Activated T-cell treated with anti-CD3 and anti-CD28 coated beads, Interleukin-2, amount 50 U/mL, for 72 hours (primary cell): ENCODE measurements around the gene SYAP1. TPM values are rescaled to one million over a fixed set of nuclear protein-coding genes. Genes with fewer than 3 reads are reported as not detected.
"Not testable (repeated sequence)": the region's sequence is repeated elsewhere in the genome, so short reads cannot be mapped to it uniquely, and the experiment has no call there.

ENCODE experiments used
- ATAC-seq, 2 donors: fragments of 150-1000 bp; cut with Tn5 transposase; replicated peaks in 1 of 2; 2 replicates each; pipeline ENCODE4 v1.10.0; 2021; ENCODE audit warnings: moderate library complexity in 2 of 2, mild to moderate bottlenecking in 1 of 2
- DNase-seq, 2 donors: peaks; one replicate each; pipeline ENCODE4 v3.0.0; 2021 to 2022; ENCODE audit warnings: mixed read lengths in 1 of 2
- H3K27ac Mint-ChIP-seq: one replicate; pipeline ENCODE4 v1.8.0; 2022; ENCODE audit warnings: mild to moderate bottlenecking, moderate library complexity, mixed read lengths
- H3K27me3 Mint-ChIP-seq: one replicate; pipeline ENCODE4 v1.8.0; 2022; ENCODE audit warnings: low read depth, mixed read lengths
- H3K36me3 Mint-ChIP-seq, 2 donors: one replicate each; pipeline ENCODE4 v1.8.0; 2022; ENCODE audit warnings: mixed read lengths in 2 of 2, mild to moderate bottlenecking in 1 of 2; ENCODE audit not compliant: insufficient read depth in 2 of 2
- H3K4me1 Mint-ChIP-seq: one replicate; pipeline ENCODE4 v1.8.0; 2022; ENCODE audit warnings: low read depth, mixed read lengths
- H3K4me3 Mint-ChIP-seq, 2 donors: one replicate each; pipeline ENCODE4 v1.8.0; 2022; ENCODE audit warnings: mild to moderate bottlenecking in 2 of 2, mixed read lengths in 2 of 2, moderate library complexity in 2 of 2
- H3K9me3 Mint-ChIP-seq, 2 donors: one replicate each; pipeline ENCODE4 v1.8.0; 2022; ENCODE audit warnings: mixed read lengths in 2 of 2
- total RNA-seq, 2 donors: library from RNA; stranded (reverse); gene quantifications; one replicate each; pipeline ENCODE4 v1.2.3, GENCODE V29; 2022

The SYAP1 gene
- total RNA-seq, 2 donors from 2014 or later, result 15.3 to 20.8 TPM

- Mint-ChIP-seq H3K4me3 (no peak overlapping the region), H3K27me3 (no peaks in the 10 kb centered on the region), H3K9me3 (no peaks in the 10 kb centered on the region), H3K27ac (no peak overlapping the region), H3K4me1 (no peaks in the 10 kb centered on the region), H3K36me3 (peaks cover 0 to 11% of the 10 kb centered on the region in 2 donors)
- DNase-seq (no peak), ATAC-seq (no peak)
Observed at GRCh38 chrX:16737024-16737423, 17.6 kb downstream of the SYAP1 start.

GRCh38 chrX:16739574-16739973, 20.2 kb downstream of the SYAP1 start:
- Mint-ChIP-seq H3K27ac (no peak overlapping the region), H3K9me3 (no peaks in the 10 kb centered on the region), H3K4me3 (no peak overlapping the region), H3K27me3 (no peaks in the 10 kb centered on the region), H3K36me3 (peaks cover 5 to 21% of the 10 kb centered on the region in 2 donors), H3K4me1 (no peaks in the 10 kb centered on the region)
- no peak for DNase-seq
- no peak for ATAC-seq

- no peaks in the 10 kb centered on the region for H3K27me3 Mint-ChIP-seq
- no peak overlapping the region for H3K27ac Mint-ChIP-seq
- ATAC-seq, result no peak
- peaks cover 7 to 20% of the 10 kb centered on the region in 2 donors for H3K36me3 Mint-ChIP-seq
- DNase-seq, result no peak
- H3K9me3 Mint-ChIP-seq, result no peaks in the 10 kb centered on the region
- H3K4me1 Mint-ChIP-seq, result no peaks in the 10 kb centered on the region
- no peak overlapping the region for H3K4me3 Mint-ChIP-seq
Observed at GRCh38 chrX:16743604-16744325, 24.4 kb downstream of the SYAP1 start.

GRCh38 chrX:16745102-16745501, 25.7 kb downstream of the SYAP1 start:
- ATAC-seq (no peak), DNase-seq (no peak)
- Mint-ChIP-seq H3K9me3 (no peaks in the 10 kb centered on the region), H3K36me3 (peaks cover 7 to 20% of the 10 kb centered on the region in 2 donors), H3K27ac (no peak overlapping the region), H3K4me1 (no peaks in the 10 kb centered on the region), H3K27me3 (no peaks in the 10 kb centered on the region), H3K4me3 (no peak overlapping the region)

- Mint-ChIP-seq H3K36me3 (peaks cover 7 to 24% of the 10 kb centered on the region in 2 donors), H3K4me1 (no peaks in the 10 kb centered on the region)
- no peak for ATAC-seq
Observed at GRCh38 chrX:16745659-16746058, 26.2 kb downstream of the SYAP1 start.

GRCh38 chrX:16748425-16748824, 29.0 kb downstream of the SYAP1 start:
- no peak for ATAC-seq
- Mint-ChIP-seq H3K4me1 (no peaks in the 10 kb centered on the region), H3K36me3 (peaks cover 8 to 19% of the 10 kb centered on the region in 2 donors), H3K9me3 (no peaks in the 10 kb centered on the region), H3K27me3 (no peaks in the 10 kb centered on the region), H3K4me3 (no peak overlapping the region), H3K27ac (no peak overlapping the region)
- no peak for DNase-seq

More at GRCh38 chrX:16745659-16746058, 26.2 kb downstream of the SYAP1 start:
- no peak overlapping the region for H3K4me3 Mint-ChIP-seq
- DNase-seq, result no peak
- H3K9me3 Mint-ChIP-seq, result no peaks in the 10 kb centered on the region
- H3K27ac Mint-ChIP-seq, result peak overlapping the region; percentile 77
- no peaks in the 10 kb centered on the region for H3K27me3 Mint-ChIP-seq

GRCh38 chrX:16750136-16750535, 30.7 kb downstream of the SYAP1 start:
- Mint-ChIP-seq H3K4me1 (no peaks in the 10 kb centered on the region), H3K27me3 (no peaks in the 10 kb centered on the region), H3K9me3 (no peaks in the 10 kb centered on the region), H3K36me3 (peaks cover 3 to 14% of the 10 kb centered on the region in 2 donors), H3K27ac (no peak overlapping the region), H3K4me3 (no peak overlapping the region)
- no peak for DNase-seq
- ATAC-seq, result no peak

- Mint-ChIP-seq H3K27me3 (no peaks in the 10 kb centered on the region), H3K4me1 (no peaks in the 10 kb centered on the region), H3K27ac (peak overlapping the region; percentile 9), H3K9me3 (no peaks in the 10 kb centered on the region), H3K4me3 (no peak overlapping the region), H3K36me3 (peaks cover 1 to 24% of the 10 kb centered on the region in 2 donors)
- DNase-seq (no peak), ATAC-seq (no peak)
Observed at GRCh38 chrX:16754019-16754418, 34.6 kb downstream of the SYAP1 start.

- DNase-seq, result no peak
- H3K36me3 Mint-ChIP-seq, result peaks cover 1 to 22% of the 10 kb centered on the region in 2 donors
- H3K9me3 Mint-ChIP-seq, result no peaks in the 10 kb centered on the region
- no peak for ATAC-seq
- H3K4me3 Mint-ChIP-seq, result no peak overlapping the region
- no peaks in the 10 kb centered on the region for H3K27me3 Mint-ChIP-seq
- no peak overlapping the region for H3K27ac Mint-ChIP-seq
- H3K4me1 Mint-ChIP-seq, result no peaks in the 10 kb centered on the region
Observed at GRCh38 chrX:16756724-16757123, 37.3 kb downstream of the SYAP1 start.

- not testable (repeated sequence) for H3K9me3 Mint-ChIP-seq, H3K27ac Mint-ChIP-seq, H3K27me3 Mint-ChIP-seq, DNase-seq, H3K4me1 Mint-ChIP-seq, ATAC-seq, H3K4me3 Mint-ChIP-seq
- peaks cover 0 to 14% of the 10 kb centered on the region in 2 donors for H3K36me3 Mint-ChIP-seq
Observed at GRCh38 chrX:16761500-16761899, 42.1 kb downstream of the SYAP1 start.

GRCh38 chrX:16762579-16762978, 43.2 kb downstream of the SYAP1 start:
- DNase-seq (no peak), ATAC-seq (no peak)
- Mint-ChIP-seq H3K27ac (no peak overlapping the region), H3K4me3 (no peak overlapping the region), H3K36me3 (peaks cover 0 to 8% of the 10 kb centered on the region in 2 donors), H3K9me3 (no peaks in the 10 kb centered on the region), H3K4me1 (no peaks in the 10 kb centered on the region), H3K27me3 (peaks cover 7% of the 10 kb centered on the region)

- DNase-seq (no peak), ATAC-seq (no peak)
- H3K4me1 Mint-ChIP-seq, result no peaks in the 10 kb centered on the region
- H3K4me3 Mint-ChIP-seq, result no peak overlapping the region
- no peak overlapping the region for H3K27ac Mint-ChIP-seq
- peaks cover 0 to under 1% of the 10 kb centered on the region in 2 donors for H3K36me3 Mint-ChIP-seq
- peaks cover 13% of the 10 kb centered on the region for H3K27me3 Mint-ChIP-seq
- no peaks in the 10 kb centered on the region for H3K9me3 Mint-ChIP-seq
Observed at GRCh38 chrX:16765594-16765993, 46.2 kb downstream of the SYAP1 start.

GRCh38 chrX:16770970-16771482, 51.6 kb downstream of the SYAP1 start:
- Mint-ChIP-seq H3K27me3 (peaks cover 13% of the 10 kb centered on the region), H3K4me3 (no peak overlapping the region), H3K9me3 (no peaks in the 10 kb centered on the region), H3K36me3 (no peaks in the 10 kb centered on the region), H3K4me1 (no peaks in the 10 kb centered on the region), H3K27ac (no peak overlapping the region)
- no peak for DNase-seq
- peak; percentile 26 to 50 for ATAC-seq
